GM18511 (cell line): Measurements from ENCODE around the gene ATF4.
A peak's percentile ranks its signal among the peaks of the same experiment; 100 is the strongest.

Experiments used
- ATAC-seq: cut with Tn5 transposase; IDR thresholded peaks from one replicate; pipeline ENCODE4 v1.9.1; 2021; ENCODE audit warnings: mild to moderate bottlenecking, moderate library complexity; ENCODE audit not compliant: unreplicated experiment

The ATF4 gene

GRCh38 chr22:39528080-39528661 lies 7.8 kb downstream of the ATF4 start:
- no peak for ATAC-seq

DNA sequence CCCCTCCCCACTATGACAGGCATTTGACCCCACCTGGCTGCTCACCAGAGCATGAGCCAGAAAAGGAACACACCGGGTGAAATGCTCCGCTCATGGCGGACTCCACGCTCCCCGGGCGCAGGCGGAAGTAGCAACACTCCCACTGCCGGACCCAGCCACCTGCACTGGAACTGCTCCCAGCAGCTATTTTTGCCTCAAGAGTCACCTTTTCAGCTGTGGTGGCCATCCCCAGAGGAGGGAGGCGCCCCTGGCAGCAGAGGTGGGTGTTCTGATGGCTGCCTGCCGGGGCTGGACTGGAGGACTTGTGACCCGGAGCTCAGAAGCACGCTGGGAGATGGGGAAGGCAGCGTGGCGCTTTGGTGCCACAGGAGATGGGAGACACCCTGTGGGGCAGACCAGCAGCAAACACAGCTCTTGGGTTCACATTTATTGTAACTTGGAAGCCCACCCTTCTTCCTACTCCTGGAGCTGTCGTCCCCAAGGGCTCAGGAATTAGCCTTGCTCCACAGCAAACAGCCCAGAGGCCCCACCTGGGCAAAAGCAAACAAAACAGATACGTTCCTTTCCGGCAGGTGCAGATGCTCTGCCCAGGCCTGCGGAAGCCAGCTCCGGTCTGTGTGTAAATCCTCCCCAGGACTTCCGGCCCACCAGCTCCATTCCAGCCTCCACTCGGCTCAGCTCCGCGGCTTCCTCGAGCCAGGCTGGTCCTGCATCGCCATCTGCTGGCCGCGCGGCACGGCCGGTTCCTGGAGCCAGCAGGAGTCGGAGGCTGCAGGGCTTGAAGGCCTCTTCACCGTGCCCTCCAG lies 8.5 kb downstream of the ATF4 start:
- ATAC-seq: peak; percentile 26

DNA sequence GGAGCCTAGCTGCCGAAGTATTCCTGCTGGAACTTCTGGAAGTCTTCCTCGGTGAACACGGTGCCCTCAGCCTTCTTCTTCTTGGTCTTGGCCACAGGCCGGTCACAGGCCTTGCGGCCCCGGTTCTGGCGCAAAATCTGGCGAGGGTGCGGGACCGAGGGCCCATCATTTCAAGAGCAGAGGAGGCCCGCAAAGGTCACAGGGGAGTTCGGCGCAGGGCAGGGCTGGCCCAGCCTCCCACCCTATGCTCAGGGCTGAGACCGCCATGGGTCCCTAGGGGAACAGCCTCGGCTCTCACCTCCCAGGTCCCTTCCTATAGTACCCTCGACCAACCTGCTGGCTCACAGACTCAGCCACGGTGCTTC lies 9.1 kb downstream of the ATF4 start:
- no peak for ATAC-seq

DNA sequence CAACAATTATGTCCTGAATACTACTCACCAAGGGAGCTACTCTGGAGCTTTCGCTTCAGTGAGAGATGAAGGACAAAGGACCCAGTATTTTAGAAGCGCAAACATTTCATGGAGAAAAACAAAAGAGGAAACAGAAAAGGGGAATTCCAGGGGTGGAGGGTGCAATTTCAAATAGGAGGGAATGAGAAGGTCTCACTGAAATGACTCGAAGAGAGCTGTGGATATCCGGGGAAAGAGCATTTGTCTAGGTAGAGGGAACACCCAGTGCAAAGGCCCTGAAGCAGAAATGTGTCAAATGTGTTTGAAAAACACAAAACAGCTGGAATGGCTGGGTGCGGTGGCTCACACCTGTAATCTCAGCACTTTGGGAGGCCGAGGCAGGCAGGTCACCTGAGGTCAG lies 9.8 kb downstream of the ATF4 start:
- no peak for ATAC-seq

- no peak for ATAC-seq
These were observed 10.4 kb downstream of the ATF4 start for GRCh38 chr22:39530692-39531331.

DNA sequence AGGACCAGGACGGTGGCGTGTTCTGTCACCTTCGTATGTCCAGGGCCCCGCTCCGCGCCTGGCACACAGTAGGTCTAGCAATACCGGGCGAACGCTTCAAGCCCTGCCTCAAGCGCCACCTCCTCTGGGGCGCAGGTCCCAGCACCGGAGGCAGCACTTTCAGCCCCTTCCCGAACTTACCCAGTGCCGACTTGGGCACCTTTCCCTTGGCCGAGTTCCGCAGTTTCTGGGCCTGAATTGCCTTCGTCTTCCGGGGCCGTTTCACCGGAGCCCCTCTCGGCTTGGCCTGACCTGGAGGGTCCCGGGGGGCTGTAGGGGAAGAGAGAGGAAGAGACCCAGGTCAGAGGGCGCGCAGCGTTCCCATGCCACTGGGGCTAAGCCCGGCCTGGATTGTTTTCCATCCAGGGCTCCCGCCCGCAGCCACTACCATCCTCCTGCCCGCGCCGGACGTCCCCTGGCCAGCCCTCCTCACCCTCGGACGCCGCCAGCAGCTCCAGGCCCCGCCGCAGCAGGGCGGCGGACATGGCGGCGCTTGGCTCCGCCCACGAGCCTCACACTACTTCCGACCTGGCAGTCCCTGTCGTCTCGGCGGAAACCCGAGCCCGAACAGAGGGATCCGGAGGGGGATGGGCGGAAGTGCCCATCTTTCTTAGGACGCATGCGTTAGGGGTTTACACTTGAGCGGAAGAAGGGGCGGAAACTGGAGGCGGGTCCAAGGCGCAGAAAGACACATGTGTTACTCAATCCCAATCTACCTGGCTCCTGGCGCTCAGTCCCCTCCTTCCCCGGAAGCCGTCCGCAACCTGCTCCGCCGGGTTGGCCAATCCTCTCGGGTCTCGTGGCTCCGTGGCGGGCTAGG lies 12.1 kb downstream of the ATF4 start, which contains the start of gene RPS19BP1:
Gene RPS19BP1, minus strand, starts transcription at position 534 of the 859 bp plus-strand sequence. Its CDS starts 10 bp downstream, at position 524.
- peak; percentile 79 for ATAC-seq

- no peak for ATAC-seq
These were observed 13.7 kb downstream of the ATF4 start for GRCh38 chr22:39534092-39534506.

DNA sequence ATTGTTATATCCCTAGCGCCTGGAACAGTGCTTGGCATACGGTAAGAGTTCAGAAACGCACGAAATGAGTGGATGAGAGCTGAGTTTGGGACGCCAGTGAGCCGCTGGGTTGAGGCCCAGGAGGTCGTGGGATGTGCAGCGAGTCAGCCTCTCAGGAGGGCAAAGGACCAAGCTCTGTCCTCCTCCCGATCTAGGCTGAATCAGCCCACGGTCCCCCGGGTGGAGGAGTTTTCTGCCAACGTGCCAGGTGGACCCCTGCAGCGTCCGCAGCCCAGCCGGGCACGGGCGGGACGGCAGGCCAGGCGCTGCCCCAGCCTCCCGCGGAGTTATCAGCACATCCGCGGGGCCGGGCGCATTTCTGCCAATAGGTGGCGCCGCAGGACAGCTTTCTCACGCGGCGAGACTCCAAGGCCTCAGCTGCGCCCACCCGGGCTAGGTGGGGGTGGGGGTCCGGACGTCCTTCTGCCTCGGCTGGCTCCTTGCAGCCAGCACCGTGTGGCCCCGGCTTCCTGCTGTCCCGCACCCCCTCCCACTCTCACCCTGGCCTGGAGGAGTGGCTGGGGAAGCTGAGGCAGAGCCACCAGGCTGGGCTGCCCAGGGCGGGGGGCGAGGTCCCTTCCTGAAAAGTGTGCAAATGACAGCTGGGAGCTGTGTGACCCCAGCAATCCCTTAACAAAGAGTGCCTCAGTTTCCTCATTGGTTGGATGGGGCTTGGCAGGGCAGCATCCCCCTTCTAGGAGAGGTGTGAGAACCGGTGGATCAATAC lies 14.4 kb downstream of the ATF4 start:
- ATAC-seq: no peak

DNA sequence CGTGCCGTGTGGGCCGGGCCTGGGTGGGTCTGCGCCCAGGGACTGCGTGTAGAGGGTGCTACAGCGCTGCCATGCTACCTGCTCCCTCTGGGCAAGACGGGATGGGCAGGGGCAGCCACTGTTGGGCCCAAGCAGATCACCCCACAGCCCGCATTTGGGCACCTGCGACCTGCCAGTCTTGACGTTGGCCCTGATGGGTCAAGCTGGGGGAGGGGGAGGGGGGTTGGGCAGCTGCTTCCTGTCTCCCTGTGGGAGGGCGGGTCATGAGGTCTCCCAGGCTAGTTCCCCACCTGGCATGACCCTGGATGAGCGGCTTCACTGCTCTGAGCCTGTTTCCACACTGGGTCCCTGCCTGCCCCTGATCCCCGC lies 15.0 kb downstream of the ATF4 start:
- ATAC-seq: no peak

DNA sequence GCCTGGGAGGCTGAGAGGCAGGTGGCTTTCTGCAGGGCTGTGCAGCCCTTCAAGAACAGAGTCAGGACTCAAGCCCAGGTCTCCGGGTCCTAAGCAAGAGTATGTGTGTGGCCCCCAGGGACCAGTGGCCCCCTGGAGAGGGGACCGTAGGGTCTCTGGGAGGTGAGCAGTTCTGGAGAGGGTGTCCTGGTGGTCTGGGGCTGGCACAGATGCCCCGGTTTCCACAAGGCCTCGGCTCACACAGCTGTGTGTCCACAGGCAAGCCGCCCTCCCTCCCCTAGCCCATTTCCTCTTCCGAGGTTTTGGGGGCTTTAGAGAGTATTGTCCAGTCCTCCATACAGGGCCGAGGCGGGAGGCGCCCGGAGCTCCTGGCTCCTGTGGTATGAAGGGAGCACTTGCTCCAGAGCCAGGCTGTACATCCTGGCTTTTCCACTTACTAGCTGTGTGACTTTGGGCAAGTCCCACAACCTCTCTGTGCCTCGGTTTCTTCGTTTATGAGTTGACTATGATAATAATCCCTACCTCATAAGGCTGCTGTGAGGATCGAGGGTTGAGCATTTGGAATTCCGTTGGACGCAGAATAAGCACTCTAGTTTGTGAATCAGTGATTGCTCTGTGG lies 15.6 kb downstream of the ATF4 start:
- ATAC-seq: no peak

- ATAC-seq: no peak
These were observed 16.3 kb downstream of the ATF4 start for GRCh38 chr22:39536711-39537110.

- no peak for ATAC-seq
These were observed 17.6 kb downstream of the ATF4 start for GRCh38 chr22:39537975-39538374.

GRCh38 chr22:39543095-39543494 lies 22.7 kb downstream of the ATF4 start:
- ATAC-seq: no peak

GRCh38 chr22:39545386-39546365 lies 25.3 kb downstream of the ATF4 start:
- ATAC-seq: no peak

- ATAC-seq: no peak
These were observed 26.7 kb downstream of the ATF4 start for GRCh38 chr22:39546889-39547586.

GRCh38 chr22:39547587-39547947 lies 27.2 kb downstream of the ATF4 start:
- ATAC-seq: no peak

DNA sequence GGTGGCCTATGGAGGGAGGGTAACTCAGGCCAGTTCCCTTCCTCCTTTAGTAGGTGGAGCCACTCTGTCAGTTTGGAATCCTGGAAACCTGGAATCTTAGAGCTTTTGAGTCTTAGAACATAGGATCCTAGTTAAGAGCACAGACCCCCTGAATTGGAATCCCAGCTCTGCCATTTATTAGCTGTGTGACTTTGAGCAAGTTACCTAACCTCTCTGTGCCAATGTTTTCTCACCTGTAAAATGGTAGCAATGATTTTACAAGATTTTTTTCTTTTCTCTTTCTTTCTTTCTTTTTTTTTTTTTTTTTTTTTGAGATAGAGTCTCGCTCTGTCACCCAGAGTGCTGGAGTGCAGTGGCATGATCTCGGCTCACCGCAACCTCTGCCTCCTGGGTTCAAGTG lies 33.1 kb downstream of the ATF4 start:
- ATAC-seq: no peak

GRCh38 chr22:39554151-39554550 lies 33.8 kb downstream of the ATF4 start:
- no peak for ATAC-seq
